Measurements from ENCODE around the gene SAPCD2.
A peak's percentile ranks its signal among the peaks of the same experiment; 100 is the strongest.

SAPCD2 gene

GRCh38 chr9:137031904-137032640 is 38.3 kb downstream of the SAPCD2 start, which contains the start of gene FUT7:
Gene FUT7, minus strand, starts transcription at chr9:137032088. Its CDS starts 97 bp downstream, at chr9:137031991.
- peak; percentile 40 for DNase-seq (ENCODE audit: low spot score)

GRCh38 chr9:137030538-137031527 is 39.5 kb downstream of the SAPCD2 start:
- DNase-seq (ENCODE audit: low spot score), result peak; percentile 39

- DNase-seq (ENCODE audit: low spot score), result no peak
Measured at GRCh38 chr9:137030006-137030405, 40.4 kb downstream of the SAPCD2 start.

GRCh38 chr9:137029058-137029936 is 41.1 kb downstream of the SAPCD2 start:
- peak; percentile 58 for DNase-seq (ENCODE audit: low spot score)

- DNase-seq (ENCODE audit: low spot score), result peak; percentile 61
Measured at GRCh38 chr9:137028263-137029057, 41.9 kb downstream of the SAPCD2 start.

- no peak for DNase-seq (ENCODE audit: low spot score)
Measured at GRCh38 chr9:137027369-137028262, 42.7 kb downstream of the SAPCD2 start, which contains the start of gene ABCA2. Gene ABCA2, minus strand, starts transcription at chr9:137028237. Its CDS starts 97 bp downstream, at chr9:137028140.

- DNase-seq (ENCODE audit: low spot score), result no peak
Measured at GRCh38 chr9:137026828-137027227, 43.5 kb downstream of the SAPCD2 start.

- DNase-seq (ENCODE audit: low spot score), result no peak
Measured at GRCh38 chr9:137026384-137026783, 44.0 kb downstream of the SAPCD2 start.

- DNase-seq (ENCODE audit: low spot score), result no peak
Measured at GRCh38 chr9:137025517-137025966, 44.8 kb downstream of the SAPCD2 start.

GRCh38 chr9:137023583-137023991 is 46.8 kb downstream of the SAPCD2 start:
- no peak for DNase-seq (ENCODE audit: low spot score)

GRCh38 chr9:137023157-137023556 is 47.2 kb downstream of the SAPCD2 start:
- no peak for DNase-seq (ENCODE audit: low spot score)

GRCh38 chr9:137022662-137023008 is 47.7 kb downstream of the SAPCD2 start:
- DNase-seq (ENCODE audit: low spot score), result no peak

- DNase-seq (ENCODE audit: low spot score), result peak; percentile 63
Measured at GRCh38 chr9:137021979-137022661, 48.2 kb downstream of the SAPCD2 start.

- no peak for DNase-seq (ENCODE audit: low spot score)
Measured at GRCh38 chr9:137021568-137021978, 48.8 kb downstream of the SAPCD2 start.

GRCh38 chr9:137020771-137021567 is 49.4 kb downstream of the SAPCD2 start:
- no peak for DNase-seq (ENCODE audit: low spot score)

- no peak for DNase-seq (ENCODE audit: low spot score)
Measured at GRCh38 chr9:137019891-137020683, 50.3 kb downstream of the SAPCD2 start.

GRCh38 chr9:137018761-137019559 is 51.4 kb downstream of the SAPCD2 start:
- no peak for DNase-seq (ENCODE audit: low spot score)

Measured in CD4-positive, alpha-beta T cell treated with Interleukin-6 at 100 ng/mL for 8 hours (primary cell).